CD4-positive, alpha-beta memory T cell (primary cell): ENCODE data around the gene SPPL3. TPM values are rescaled to one million over a fixed set of nuclear protein-coding genes. Genes with fewer than 3 reads are reported as not detected.

ENCODE experiments used
- CTCF ChIA-PET: fragments of 350-600 bp; sonication (Branson Sonifier 250); formaldehyde crosslinking; loops from one replicate; lab custom pipeline; 2021; ENCODE audit warnings: inconsistent platforms; ENCODE audit not compliant: partially characterized antibody; lab: Charles Lee
- POLR2A ChIA-PET: fragments of 350-600 bp; sonication (Branson Sonifier 250); formaldehyde crosslinking; loops from one replicate; lab custom pipeline; 2021; ENCODE audit not compliant: partially characterized antibody; lab: Charles Lee
- DNase-seq, 5 donors: peaks; one replicate each; pipeline versions ENCODE4 v3.0.0 to v3.0.0-alpha.2; 2020 to 2022; ENCODE audit warnings: mixed read lengths in 1 of 5
- H3K27ac ChIP-seq: one replicate; pipeline ENCODE4 v1.7.0; 2013; ENCODE audit warnings: low read depth, low read length
- H3K27me3 ChIP-seq: 2 replicates; pipeline ENCODE4 v1.7.0; 2013; ENCODE audit warnings: mild to moderate bottlenecking, low read length, moderate library complexity; ENCODE audit not compliant: insufficient read depth
- H3K36me3 ChIP-seq: 2 replicates; pipeline ENCODE4 v1.7.0; 2013; ENCODE audit warnings: mild to moderate bottlenecking, low read length, moderate library complexity; ENCODE audit not compliant: insufficient read depth
- H3K4me1 ChIP-seq: 2 replicates; pipeline ENCODE4 v1.7.0; 2013; ENCODE audit warnings: mild to moderate bottlenecking, low read length, moderate library complexity; ENCODE audit not compliant: insufficient read depth
- H3K4me3 ChIP-seq, 2 donors: one replicate each; pipeline ENCODE4 v1.7.0; 2013; ENCODE audit warnings: low read length in 2 of 2, mild to moderate bottlenecking in 1 of 2
- H3K9me3 ChIP-seq, 2 donors: one replicate each; pipeline ENCODE4 v1.7.0; 2013; ENCODE audit warnings: low read length in 2 of 2, control low read depth in 1 of 2; ENCODE audit not compliant: control insufficient read depth in 1 of 2
- H3K27ac Mint-ChIP-seq, 7 donors: one replicate each; pipeline ENCODE4 v1.8.0; 2020 to 2021; ENCODE audit warnings: mixed read lengths in 7 of 7, mild to moderate bottlenecking in 6 of 7, inconsistent platforms in 3 of 7, moderate library complexity in 3 of 7
- H3K27me3 Mint-ChIP-seq, 2 donors: one replicate each; pipeline ENCODE4 v1.8.0; 2020 to 2021; ENCODE audit warnings: mixed read lengths in 2 of 2
- H3K36me3 Mint-ChIP-seq, 2 donors: one replicate each; pipeline ENCODE4 v1.8.0; 2020 to 2021; ENCODE audit warnings: mixed read lengths in 2 of 2, inconsistent platforms in 1 of 2, mild to moderate bottlenecking in 1 of 2
- H3K4me1 Mint-ChIP-seq, 4 donors: one replicate each; pipeline ENCODE4 v1.8.0; 2020 to 2021; ENCODE audit warnings: mixed read lengths in 4 of 4, mild to moderate bottlenecking in 1 of 4
- H3K4me3 Mint-ChIP-seq, 8 donors: one replicate each; pipeline ENCODE4 v1.8.0; 2020 to 2021; ENCODE audit warnings: mixed read lengths in 8 of 8, mild to moderate bottlenecking in 7 of 8, moderate library complexity in 6 of 8, inconsistent platforms in 3 of 8
- H3K9me3 Mint-ChIP-seq, 8 donors: one replicate each; pipeline ENCODE4 v1.8.0; 2020 to 2021; ENCODE audit warnings: mixed read lengths in 8 of 8, mild to moderate bottlenecking in 5 of 8, inconsistent platforms in 3 of 8, moderate library complexity in 1 of 8
- intact Hi-C: fragments of 100-400 bp; cut with micrococcal nuclease; formaldehyde crosslinking; loops from one replicate; pipeline ENCODE4 v1.15.1; 2023
- polyA plus RNA-seq, 2 donors: library from polyadenylated mRNA; unstranded; fragments of 300-500 nt; fragmentation: Illumina TruSeq; gene quantifications; one replicate each; pipeline ENCODE4 v1.2.3, GENCODE V29; 2021
- total RNA-seq, 2 experiments: library from RNA; stranded (reverse); gene quantifications; one replicate each; pipeline ENCODE4 v1.2.3, GENCODE V29; 2021

Gene SPPL3
- total and polyA plus RNA-seq, 4 experiments from 2014 or later: 7.4 to 49.4 (median 44.8) TPM

DNA sequence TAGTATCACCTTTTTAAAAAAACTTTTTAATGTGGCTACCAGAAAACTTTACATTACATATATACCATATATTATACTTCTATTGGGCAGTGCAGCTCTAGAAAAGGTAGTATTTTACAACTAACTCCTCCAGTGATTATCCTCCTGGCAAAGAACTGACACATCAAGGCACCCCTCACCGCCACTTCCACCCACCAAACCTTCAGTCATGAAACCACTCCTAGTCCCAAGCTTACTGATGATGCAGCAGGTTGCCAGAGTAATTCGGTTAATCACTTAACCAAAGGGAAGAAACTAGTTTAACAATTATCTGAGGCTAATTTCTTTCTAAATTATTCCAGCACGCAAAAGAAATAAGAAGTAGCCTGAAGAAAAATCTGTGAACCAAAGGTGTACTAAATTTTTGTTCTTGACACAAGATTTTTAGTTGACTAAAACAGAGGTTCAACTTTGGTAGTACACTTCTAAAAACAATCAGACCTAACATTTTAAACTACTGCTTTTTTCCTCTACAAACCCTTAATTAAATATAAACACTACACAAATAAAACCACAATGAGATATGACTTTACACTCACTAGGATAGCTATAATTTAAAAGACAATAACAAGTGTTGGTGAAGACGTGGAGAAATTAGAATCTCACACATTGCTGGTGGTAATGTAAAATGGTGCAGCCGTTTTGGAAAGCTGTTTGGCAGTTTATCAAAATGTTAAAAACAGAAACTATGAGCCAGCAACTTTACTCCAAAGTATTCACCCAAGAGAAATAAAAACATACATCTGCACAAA is 16.7 kb downstream of the SPPL3 start:
- Histone ChIP-seq H3K27ac (no peak overlapping the region), H3K36me3 (no peaks in the 10 kb centered on the region), H3K4me1 (peaks cover 48% of the 10 kb centered on the region), H3K9me3 (no peaks in the 10 kb centered on the region), H3K4me3 (no peak overlapping the region), H3K27me3 (no peaks in the 10 kb centered on the region)
- ChIA-PET CTCF (no interaction called here), POLR2A (interaction anchor here (1.1 kb wide), 1 partner anchor 17 kb away, joined by 3 read pairs; the partner anchor contains the start of gene SPPL3)
- intact Hi-C loops: no loop called here
- peak overlapping the region in 1 of 8 donors; percentile 64 for H3K4me3 Mint-ChIP-seq
- H3K4me1 Mint-ChIP-seq: peaks cover 41 to 78% (median 59%) of the 10 kb centered on the region in 4 donors
- no peaks in the 10 kb centered on the region for H3K27me3 Mint-ChIP-seq
- peaks cover 3 to 8% of the 10 kb centered on the region in 2 donors for H3K36me3 Mint-ChIP-seq
- DNase-seq: no peak
- H3K9me3 Mint-ChIP-seq: peaks cover 0 to 3% (median 0%) of the 10 kb centered on the region in 8 donors
- peak overlapping the region in 1 of 7 donors; percentile 29 for H3K27ac Mint-ChIP-seq

DNA sequence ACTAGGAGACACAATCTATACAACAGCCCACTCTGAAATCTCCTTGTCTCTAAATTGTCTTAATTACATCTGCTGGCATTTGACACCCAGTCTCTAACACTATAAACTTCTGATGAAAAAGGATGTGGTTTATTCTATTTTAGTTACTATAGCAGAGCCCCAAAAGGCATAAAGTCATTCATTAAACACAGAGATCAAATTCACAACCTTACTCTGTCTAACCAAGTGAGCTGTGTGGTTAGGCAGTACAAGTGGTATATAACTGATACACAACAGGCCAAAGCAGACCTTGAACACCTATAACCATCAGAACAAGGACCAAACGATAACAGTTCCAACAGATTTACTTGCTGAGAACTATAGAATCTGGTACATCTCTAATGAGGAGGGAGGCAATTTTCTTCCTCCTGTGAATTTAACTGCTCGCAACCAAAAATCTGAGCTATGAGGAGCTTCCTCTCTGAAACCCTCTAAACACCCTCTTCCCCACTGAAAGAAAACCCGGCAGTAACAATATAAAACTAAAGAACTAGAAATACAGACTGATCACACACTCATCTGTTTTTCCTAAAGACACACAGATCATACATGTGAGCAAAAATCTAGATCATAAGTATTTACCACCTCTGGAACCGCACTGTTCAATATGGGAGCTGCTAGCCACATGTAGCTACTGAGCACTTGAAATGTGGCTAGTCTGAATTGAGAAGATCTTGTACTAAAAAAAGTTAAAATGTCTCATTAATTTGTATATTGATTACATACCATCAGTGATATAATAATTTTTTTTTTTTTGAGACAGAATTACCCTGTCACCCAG is 17.7 kb downstream of the SPPL3 start:
- H3K4me1 ChIP-seq: peaks cover 38% of the 10 kb centered on the region
- H3K4me3 ChIP-seq: no peak overlapping the region
- ChIA-PET CTCF (no interaction called here), POLR2A (interaction anchor here (0.7 to 1.1 kb wide), 2 partner anchors 18 to 342 kb away, joined by 3 read pairs; partner anchors contain the start of gene SPPL3)
- H3K36me3 Mint-ChIP-seq: peaks cover 2 to 3% of the 10 kb centered on the region in 2 donors
- peaks cover 39 to 80% (median 61%) of the 10 kb centered on the region in 4 donors for H3K4me1 Mint-ChIP-seq
- H3K27ac Mint-ChIP-seq: peak overlapping the region in 3 of 7 donors; percentile 24 to 44 (median 31)
- peaks cover 0 to 3% (median 0%) of the 10 kb centered on the region in 8 donors for H3K9me3 Mint-ChIP-seq
- no peaks in the 10 kb centered on the region for H3K9me3 ChIP-seq
- no peaks in the 10 kb centered on the region for H3K27me3 ChIP-seq
- DNase-seq: peak in 1 of 5 donors; percentile 5
- peak overlapping the region in 6 of 8 donors; percentile 5 to 56 (median 30) for H3K4me3 Mint-ChIP-seq
- H3K27me3 Mint-ChIP-seq: no peaks in the 10 kb centered on the region
- no peak overlapping the region for H3K27ac ChIP-seq
- H3K36me3 ChIP-seq: no peaks in the 10 kb centered on the region
- intact Hi-C loops: no loop called here

DNA sequence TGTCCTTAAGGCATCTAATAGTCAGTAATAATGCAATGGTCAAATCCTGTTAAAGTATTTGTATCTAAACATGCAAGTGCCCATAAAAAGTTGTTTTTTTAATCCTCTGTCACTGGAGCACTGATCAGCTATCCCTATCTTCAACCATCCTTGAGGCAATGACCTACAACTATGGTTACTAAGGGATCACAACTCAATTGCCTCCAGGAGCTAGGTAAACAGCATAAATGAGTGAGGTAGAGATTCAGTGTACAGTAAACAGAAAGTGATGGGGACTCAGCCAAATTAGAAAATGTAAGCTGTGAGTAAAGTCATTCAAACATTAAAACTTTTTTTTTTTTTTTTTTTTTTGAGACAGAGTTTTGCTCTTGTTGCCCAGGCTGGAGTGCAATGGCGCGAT is 18.6 kb downstream of the SPPL3 start:
- Histone ChIP-seq H3K36me3 (no peaks in the 10 kb centered on the region), H3K9me3 (no peaks in the 10 kb centered on the region), H3K4me3 (no peak overlapping the region), H3K4me1 (peaks cover 38% of the 10 kb centered on the region), H3K27me3 (no peaks in the 10 kb centered on the region), H3K27ac (no peak overlapping the region)
- no peak overlapping the region for H3K27ac Mint-ChIP-seq
- H3K27me3 Mint-ChIP-seq: no peaks in the 10 kb centered on the region
- POLR2A ChIA-PET: interaction anchor here (0.7 kb wide), 1 partner anchor 343 kb away, joined by 3 read pairs; no protein-coding TSS in a partner anchor
- peaks cover 0 to 3% (median 0%) of the 10 kb centered on the region in 8 donors for H3K9me3 Mint-ChIP-seq
- H3K4me1 Mint-ChIP-seq: peaks cover 34 to 80% (median 59%) of the 10 kb centered on the region in 4 donors
- no peak for DNase-seq
- H3K36me3 Mint-ChIP-seq: peaks cover 2 to 3% of the 10 kb centered on the region in 2 donors
- CTCF ChIA-PET: no interaction called here
- intact Hi-C loops: no loop called here
- peak overlapping the region in 2 of 8 donors; percentile 28 to 52 for H3K4me3 Mint-ChIP-seq

DNA sequence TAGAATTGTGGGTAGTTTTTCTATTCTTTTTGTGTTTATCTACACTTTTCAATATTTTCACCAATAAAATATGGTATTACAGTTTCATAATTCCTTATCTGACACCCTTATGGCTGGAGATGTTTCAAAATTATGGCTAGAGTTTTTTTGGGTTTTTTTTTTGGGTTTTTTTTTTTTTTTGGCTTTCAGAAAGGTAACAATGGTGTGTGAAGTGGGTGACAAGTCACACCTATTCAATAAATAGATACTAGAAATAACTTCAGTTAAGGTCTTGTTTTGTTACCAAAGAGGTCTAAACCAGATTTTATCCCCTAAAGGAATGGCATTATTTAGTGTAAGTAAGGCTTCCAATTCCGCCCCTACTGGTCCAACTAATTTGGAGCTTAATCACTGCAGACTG is 19.5 kb downstream of the SPPL3 start:
- Mint-ChIP-seq H3K27me3 (no peaks in the 10 kb centered on the region), H3K27ac (no peak overlapping the region), H3K4me3 (no peak overlapping the region), H3K9me3 (no peaks in the 10 kb centered on the region), H3K4me1 (peaks cover 35 to 84% (median 62%) of the 10 kb centered on the region in 4 donors), H3K36me3 (peaks cover 2 to 3% of the 10 kb centered on the region in 2 donors)
- H3K27me3 ChIP-seq: no peaks in the 10 kb centered on the region
- intact Hi-C loops: no loop called here
- H3K4me1 ChIP-seq: peaks cover 38% of the 10 kb centered on the region
- ChIA-PET POLR2A (no interaction called here), CTCF (no interaction called here)
- H3K27ac ChIP-seq: no peak overlapping the region
- no peaks in the 10 kb centered on the region for H3K36me3 ChIP-seq
- no peak overlapping the region for H3K4me3 ChIP-seq
- DNase-seq: no peak
- H3K9me3 ChIP-seq: no peaks in the 10 kb centered on the region

DNA sequence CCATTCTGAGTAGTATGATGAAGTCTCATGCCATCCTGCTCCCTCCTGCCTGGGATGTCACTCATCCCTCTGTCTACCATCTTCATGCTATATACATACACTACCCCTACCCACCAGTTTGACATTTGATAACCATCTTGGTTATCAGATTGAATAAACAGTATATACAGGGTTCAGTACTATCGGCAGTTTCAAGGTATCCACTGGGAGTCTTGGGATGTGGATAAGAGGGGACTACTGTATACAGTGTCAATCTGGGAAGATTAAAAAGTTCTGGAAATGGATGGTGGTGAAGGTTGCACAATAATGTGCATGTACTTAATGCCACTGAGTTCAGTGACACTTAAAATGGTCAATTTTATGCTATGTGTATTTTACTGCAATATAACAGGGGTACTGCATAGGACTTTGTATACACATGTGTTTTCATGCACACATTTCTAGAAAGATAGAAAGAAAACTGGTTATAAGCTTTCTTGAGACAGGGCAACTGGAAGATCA is 22.1 kb downstream of the SPPL3 start:
- Mint-ChIP-seq H3K9me3 (no peaks in the 10 kb centered on the region), H3K4me3 (no peak overlapping the region), H3K27ac (no peak overlapping the region), H3K27me3 (no peaks in the 10 kb centered on the region), H3K4me1 (peaks cover 30 to 75% (median 53%) of the 10 kb centered on the region in 4 donors), H3K36me3 (peaks cover 1 to 5% of the 10 kb centered on the region in 2 donors)
- POLR2A ChIA-PET: no interaction called here
- Histone ChIP-seq H3K36me3 (no peaks in the 10 kb centered on the region), H3K4me1 (peaks cover 27% of the 10 kb centered on the region), H3K9me3 (no peaks in the 10 kb centered on the region), H3K27me3 (no peaks in the 10 kb centered on the region), H3K27ac (no peak overlapping the region), H3K4me3 (no peak overlapping the region)
- intact Hi-C loops: no loop called here
- DNase-seq: no peak
- CTCF ChIA-PET: no interaction called here

DNA sequence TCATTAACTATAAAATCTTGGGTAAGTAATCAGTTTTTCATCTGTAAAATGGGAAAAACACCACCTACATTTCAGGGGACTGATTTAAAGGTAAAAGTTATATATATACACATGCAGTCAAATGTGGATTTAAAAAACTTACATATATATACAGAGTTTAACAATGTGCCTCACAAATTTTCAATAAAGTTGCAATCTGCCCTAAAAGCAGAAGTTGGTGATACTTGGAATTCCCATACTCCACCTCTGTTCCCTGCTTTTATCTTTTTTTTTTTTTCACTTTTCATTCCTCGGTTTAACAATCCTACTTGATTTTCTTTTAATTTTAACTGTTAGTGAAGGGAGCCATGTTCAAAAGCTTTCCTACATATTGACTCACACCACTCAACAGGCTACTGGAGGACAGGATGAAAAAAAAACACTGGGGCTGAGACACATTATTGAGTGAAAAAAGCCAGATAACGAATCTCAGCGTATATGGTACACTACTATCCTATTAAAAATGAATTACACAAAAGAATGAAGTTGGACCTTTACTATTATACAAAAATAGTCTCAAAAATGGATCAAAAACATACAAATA is 24.3 kb downstream of the SPPL3 start:
- Histone ChIP-seq H3K9me3 (no peaks in the 10 kb centered on the region), H3K4me3 (no peak overlapping the region), H3K27me3 (no peaks in the 10 kb centered on the region), H3K36me3 (no peaks in the 10 kb centered on the region), H3K4me1 (peaks cover 5% of the 10 kb centered on the region), H3K27ac (no peak overlapping the region)
- Mint-ChIP-seq H3K27me3 (no peaks in the 10 kb centered on the region), H3K4me1 (peaks cover 26 to 66% (median 49%) of the 10 kb centered on the region in 4 donors), H3K4me3 (no peak overlapping the region), H3K36me3 (peaks cover 3 to 9% of the 10 kb centered on the region in 2 donors), H3K9me3 (no peaks in the 10 kb centered on the region), H3K27ac (peak overlapping the region in 1 of 7 donors; percentile 38)
- DNase-seq: no peak
- intact Hi-C loops: no loop called here
- POLR2A ChIA-PET: no interaction called here
- CTCF ChIA-PET: interaction anchor here (0.6 kb wide), 1 partner anchor 25 kb away, joined by 3 read pairs; no protein-coding TSS in a partner anchor
